GM18870 (cell line): Measurements from ENCODE around the gene GAS1.

Source experiments
- ATAC-seq: cut with Tn5 transposase; IDR thresholded peaks from one replicate; pipeline ENCODE4 v1.9.1; 2021; ENCODE audit warnings: moderate library complexity; ENCODE audit not compliant: unreplicated experiment

The GAS1 gene

DNA sequence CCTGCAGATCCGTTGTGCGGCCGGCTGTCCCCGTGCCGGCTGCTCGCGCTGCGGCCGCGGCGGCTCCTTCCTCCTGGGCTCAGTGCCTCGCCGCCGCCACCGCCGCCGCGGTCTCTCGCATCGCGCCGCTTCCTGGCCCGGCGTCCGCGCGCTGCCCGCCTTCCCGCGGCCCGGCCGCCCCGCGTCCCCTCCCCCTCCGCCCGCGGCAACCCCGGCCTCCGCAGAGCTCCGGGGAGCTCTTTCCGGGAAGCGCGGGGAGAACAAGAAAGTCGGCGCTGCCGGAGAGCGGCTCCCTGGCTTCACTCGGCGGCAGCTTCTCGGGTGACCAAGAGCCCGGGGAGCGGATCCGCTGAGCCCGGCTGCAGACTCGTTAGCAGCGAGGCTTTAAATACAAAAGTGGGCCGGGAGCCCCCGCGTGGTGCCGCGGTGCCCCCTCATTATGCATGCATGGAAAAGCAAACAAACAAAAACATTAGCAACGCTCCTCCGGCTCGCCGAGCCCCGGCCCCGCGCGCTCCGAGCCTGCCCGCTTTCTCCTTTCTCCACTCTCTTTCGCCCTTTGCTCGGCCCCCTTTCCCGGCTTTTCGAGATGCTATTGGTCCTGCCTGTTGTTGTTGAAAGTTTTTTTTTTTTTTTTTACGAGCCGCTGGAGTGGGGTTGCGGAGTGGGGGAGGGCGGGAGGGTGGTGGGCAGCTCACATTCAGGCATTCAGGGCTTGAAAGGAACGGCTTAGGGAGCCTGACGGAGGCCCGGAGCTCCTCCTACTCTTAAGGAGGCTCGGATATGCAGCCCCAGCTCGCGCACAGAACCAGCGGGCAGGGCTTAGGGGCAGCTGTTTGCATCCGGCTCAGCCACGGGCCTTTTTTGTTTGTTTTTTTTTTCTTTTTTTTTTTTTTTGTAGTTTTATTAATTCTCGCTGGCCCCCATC lies at the start of gene GAS1:
GAS1 (minus strand) TSS at position 361 of the 928 bp plus-strand sequence. CDS start 727 bp downstream, outside the sequence.
- ATAC-seq: no peak

- ATAC-seq: no peak
Measured at GRCh38 chr9:86994231-86994630, 46.9 kb upstream of the GAS1 start.

- no peak for ATAC-seq
Measured at GRCh38 chr9:86993830-86994229, 46.5 kb upstream of the GAS1 start.

DNA sequence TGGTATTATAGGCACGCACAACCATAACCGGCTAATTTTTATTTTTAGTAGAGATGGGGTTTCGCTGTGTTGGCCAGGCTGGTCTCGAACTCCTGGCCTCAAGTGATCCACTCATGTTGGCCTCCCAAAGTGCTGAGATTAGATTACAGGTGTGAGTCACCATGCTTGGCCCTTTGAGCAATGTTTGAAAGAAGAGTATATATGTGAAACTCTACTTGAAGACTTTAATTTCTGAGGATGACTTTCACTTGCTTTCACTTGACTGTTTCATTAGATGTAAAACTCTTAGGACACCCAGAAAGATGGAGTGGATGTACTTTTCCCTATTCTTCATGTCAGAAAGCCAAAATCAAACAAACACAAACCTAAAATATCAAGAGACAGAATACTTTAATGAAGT lies 43.8 kb upstream of the GAS1 start:
- ATAC-seq: no peak

GRCh38 chr9:86990290-86990689 lies 43.0 kb upstream of the GAS1 start:
- ATAC-seq: no peak

GRCh38 chr9:86987900-86988299 lies 40.6 kb upstream of the GAS1 start:
- ATAC-seq: no peak

DNA sequence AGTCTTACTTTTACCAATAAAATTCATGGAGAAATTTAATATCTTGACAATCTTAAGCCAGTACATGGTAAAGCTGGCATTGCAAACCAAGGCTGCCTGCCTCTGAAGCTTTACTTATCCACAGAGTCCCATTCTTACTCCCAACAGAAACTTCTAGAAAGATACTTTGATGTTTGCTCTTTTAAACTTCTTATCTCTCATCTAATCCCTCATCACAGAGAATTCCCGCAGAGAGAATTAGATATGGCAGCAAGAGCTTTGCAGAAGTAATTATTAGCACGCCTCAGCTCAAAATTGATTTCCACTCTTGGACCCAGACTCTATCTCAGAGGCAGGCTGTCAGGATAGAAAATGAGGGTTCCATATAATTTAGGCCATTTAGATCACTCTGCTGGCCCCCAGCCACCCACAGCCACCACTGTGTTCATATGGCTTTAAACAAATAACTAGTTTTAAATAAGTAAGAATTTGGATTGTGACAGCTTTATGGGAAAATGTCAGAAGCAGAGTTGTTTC lies 37.9 kb upstream of the GAS1 start:
- no peak for ATAC-seq

GRCh38 chr9:86983620-86984259 lies 36.4 kb upstream of the GAS1 start:
- no peak for ATAC-seq

- ATAC-seq: no peak
Measured at GRCh38 chr9:86983249-86983619, 35.9 kb upstream of the GAS1 start.

DNA sequence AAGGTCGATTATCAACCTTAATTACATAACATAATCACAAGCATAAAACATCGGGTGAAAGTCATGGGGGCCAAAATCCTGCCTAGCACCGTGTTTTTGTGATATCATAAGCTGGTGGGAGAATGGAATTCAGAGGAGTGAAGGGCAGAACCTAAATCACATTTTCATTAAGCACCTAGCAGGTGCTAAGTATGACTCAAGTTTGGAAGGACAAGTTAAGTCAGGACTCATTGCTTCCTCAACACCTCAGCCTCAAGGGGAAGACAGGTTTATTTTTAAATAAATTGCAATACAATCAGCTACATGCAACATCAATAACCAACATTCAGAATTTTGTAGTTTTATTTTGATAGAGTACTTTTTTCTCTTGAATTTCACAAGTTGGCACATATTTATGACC lies 33.5 kb upstream of the GAS1 start:
- no peak for ATAC-seq

DNA sequence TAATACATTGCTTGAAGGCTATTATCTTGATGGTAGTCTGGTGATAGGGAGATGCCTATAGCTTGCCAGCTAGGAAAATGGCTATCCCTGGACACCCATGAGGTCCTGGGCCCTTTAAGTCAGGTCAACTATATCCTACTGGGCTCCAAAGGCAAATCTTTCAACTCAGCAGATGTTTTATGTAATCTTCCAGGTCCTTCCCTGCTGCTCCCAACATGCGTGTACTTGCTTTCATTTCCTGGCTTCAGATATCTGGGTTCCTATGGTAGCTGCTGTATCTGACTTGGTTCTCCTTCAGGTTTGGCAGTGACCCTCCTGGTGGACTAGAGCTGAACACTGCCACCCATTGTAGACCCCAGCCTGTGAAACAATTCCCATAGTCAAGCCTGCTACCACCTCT lies 32.4 kb upstream of the GAS1 start:
- no peak for ATAC-seq

GRCh38 chr9:86978922-86979474 lies 31.7 kb upstream of the GAS1 start:
- ATAC-seq: no peak

- ATAC-seq: no peak
Measured at GRCh38 chr9:86978413-86978812, 31.1 kb upstream of the GAS1 start.

DNA sequence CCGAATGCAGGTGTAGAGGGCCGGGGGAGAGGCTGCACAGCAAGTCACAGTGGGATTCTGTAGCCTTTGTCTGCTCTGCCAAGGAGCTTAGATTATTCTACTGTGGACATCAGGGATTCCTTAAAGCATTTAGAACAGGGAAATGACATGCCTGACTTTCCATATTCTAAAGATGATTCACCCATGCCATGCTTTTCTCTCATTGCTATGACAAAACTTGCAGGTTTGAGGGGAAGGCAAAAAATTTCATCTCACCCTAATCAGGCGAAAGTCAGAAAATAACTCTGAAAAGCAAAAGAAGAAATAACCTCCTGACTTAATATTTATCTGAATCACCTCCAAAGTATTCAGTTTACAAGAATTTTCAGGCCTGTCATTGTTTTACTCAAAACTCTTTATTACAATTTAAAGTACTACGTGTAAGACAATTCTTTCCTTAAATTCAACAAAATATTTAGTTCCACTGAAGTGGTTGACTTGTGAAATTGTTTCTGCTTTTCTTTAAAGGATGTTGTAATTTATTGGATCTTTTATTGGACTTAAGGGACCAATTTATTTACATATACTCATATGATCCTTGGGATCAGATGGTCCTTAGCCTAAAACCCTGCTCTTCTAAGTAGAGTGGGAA lies 30.0 kb upstream of the GAS1 start:
- no peak for ATAC-seq

GRCh38 chr9:86975606-86976005 lies 28.3 kb upstream of the GAS1 start:
- ATAC-seq: no peak

DNA sequence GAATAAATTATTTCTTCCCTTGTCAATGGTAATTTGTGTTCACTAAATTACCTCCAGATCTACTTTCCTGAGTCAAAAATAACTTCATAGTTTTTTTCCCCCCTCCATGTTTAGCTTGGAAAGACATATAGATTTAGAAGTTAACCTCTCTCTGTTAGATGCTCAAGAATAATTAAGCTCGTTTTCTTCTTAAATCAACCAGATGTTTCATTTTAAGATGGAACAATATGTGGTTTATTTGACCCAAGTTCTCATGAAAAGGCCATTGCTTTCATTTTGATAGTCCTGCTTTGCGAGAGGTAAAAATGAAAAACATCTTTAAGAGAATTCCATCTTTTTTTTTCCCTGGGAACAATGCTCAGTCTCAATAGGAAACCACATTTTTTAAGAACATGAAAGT lies 27.7 kb upstream of the GAS1 start:
- ATAC-seq: no peak

DNA sequence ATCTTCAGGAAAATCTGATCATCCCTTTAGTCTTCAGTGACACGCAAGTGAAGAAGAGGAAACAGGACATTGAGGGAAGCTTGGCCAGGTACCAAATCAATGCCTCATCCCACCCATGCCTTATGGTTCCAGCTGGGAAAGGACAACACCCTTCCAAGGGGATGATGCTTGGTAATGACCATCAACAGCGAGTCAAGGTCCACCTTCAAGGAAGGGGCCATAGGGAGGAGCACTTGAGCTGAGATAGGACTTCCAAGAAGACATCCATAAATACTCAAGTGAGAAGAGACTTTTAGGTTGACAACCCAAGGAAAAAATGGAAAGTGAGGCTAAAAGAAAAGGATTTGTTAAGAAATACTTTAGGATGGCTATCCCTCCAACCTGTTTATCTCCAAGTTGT lies 27.1 kb upstream of the GAS1 start:
- no peak for ATAC-seq

GRCh38 chr9:86971742-86972141 lies 24.4 kb upstream of the GAS1 start:
- no peak for ATAC-seq

GRCh38 chr9:86968258-86968920 lies 21.1 kb upstream of the GAS1 start:
- ATAC-seq: no peak

DNA sequence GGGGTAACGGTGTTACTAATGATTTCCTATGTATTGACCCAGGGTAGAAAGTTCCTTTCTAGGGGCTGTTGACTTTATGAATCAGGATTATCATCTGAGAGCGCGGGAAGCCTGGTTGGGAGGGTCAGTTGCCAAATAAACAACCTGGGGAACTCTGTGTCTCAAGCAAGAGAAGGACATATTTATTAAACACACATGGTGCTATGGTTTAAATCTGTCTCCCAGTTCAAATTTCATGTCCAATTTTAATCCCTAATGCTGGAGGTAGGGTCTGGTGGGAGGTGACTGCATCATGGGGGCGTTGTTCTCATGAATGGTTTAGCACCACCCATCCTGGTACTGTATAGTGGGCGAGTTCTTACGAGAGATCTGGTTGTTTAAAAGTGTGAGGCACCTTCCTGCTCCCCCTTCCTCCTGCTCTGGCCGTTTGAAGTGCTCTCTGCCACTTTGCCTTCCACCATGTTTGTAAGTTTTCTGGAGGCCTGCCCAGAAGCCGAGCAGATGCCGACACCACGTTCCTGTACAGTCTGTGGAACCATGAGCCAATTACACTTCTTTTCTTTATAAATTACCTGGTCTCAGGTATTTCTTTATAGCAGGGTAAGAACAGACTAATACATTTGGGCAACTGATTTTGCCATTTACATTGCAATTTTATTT lies 19.7 kb upstream of the GAS1 start:
- no peak for ATAC-seq
